ENCODE results near the gene IQCM. TPM values are rescaled to one million over a fixed set of nuclear protein-coding genes. Genes with fewer than 3 reads are reported as not detected.

IQCM gene
- polyA plus RNA-seq, 3 donors, result not detected

GRCh38 chr4:149638073-149638472 is 177.6 kb downstream of the IQCM start:
- DNase-seq (ENCODE audit: extremely low read depth in 1 of 11, low read depth in 9 of 11, low spot score in 4 of 11), result no peak

- DNase-seq (ENCODE audit: extremely low read depth in 1 of 11, low read depth in 9 of 11, low spot score in 4 of 11), result no peak
Measured at GRCh38 chr4:149634368-149634767, 181.3 kb downstream of the IQCM start.

- DNase-seq (ENCODE audit: extremely low read depth in 1 of 11, low read depth in 9 of 11, low spot score in 4 of 11), result no peak
Measured at GRCh38 chr4:149631629-149632028, 184.0 kb downstream of the IQCM start.

GRCh38 chr4:149630064-149630463 is 185.6 kb downstream of the IQCM start:
- no peak for DNase-seq (ENCODE audit: extremely low read depth in 1 of 11, low read depth in 9 of 11, low spot score in 4 of 11)

GRCh38 chr4:149605601-149606378 is 209.9 kb downstream of the IQCM start:
- no peak for DNase-seq (ENCODE audit: extremely low read depth in 1 of 11, low read depth in 9 of 11, low spot score in 4 of 11)

- no peak for DNase-seq (ENCODE audit: extremely low read depth in 1 of 11, low read depth in 9 of 11, low spot score in 4 of 11)
Measured at GRCh38 chr4:149604827-149605226, 210.8 kb downstream of the IQCM start.

GRCh38 chr4:149595500-149595899 is 220.1 kb downstream of the IQCM start:
- DNase-seq (ENCODE audit: extremely low read depth in 1 of 11, low read depth in 9 of 11, low spot score in 4 of 11), result no peak

- no peak for DNase-seq (ENCODE audit: extremely low read depth in 1 of 11, low read depth in 9 of 11, low spot score in 4 of 11)
Measured at GRCh38 chr4:149589826-149590225, 225.8 kb downstream of the IQCM start.

- no peak for DNase-seq (ENCODE audit: extremely low read depth in 1 of 11, low read depth in 9 of 11, low spot score in 4 of 11)
Measured at GRCh38 chr4:149584722-149585121, 230.9 kb downstream of the IQCM start.

GRCh38 chr4:149574971-149575370 is 240.7 kb downstream of the IQCM start:
- DNase-seq (ENCODE audit: extremely low read depth in 1 of 11, low read depth in 9 of 11, low spot score in 4 of 11), result no peak

- DNase-seq (ENCODE audit: extremely low read depth in 1 of 11, low read depth in 9 of 11, low spot score in 4 of 11), result no peak
Measured at GRCh38 chr4:149572716-149573115, 242.9 kb downstream of the IQCM start.

- DNase-seq (ENCODE audit: extremely low read depth in 1 of 11, low read depth in 9 of 11, low spot score in 4 of 11), result no peak
Measured at GRCh38 chr4:149555799-149556198, 259.8 kb downstream of the IQCM start.

GRCh38 chr4:149555146-149555545 is 260.5 kb downstream of the IQCM start:
- no peak for DNase-seq (ENCODE audit: extremely low read depth in 1 of 11, low read depth in 9 of 11, low spot score in 4 of 11)

GRCh38 chr4:149553959-149554520 is 261.6 kb downstream of the IQCM start:
- DNase-seq (ENCODE audit: extremely low read depth in 1 of 11, low read depth in 9 of 11, low spot score in 4 of 11), result no peak

GRCh38 chr4:149552601-149553000 is 263.0 kb downstream of the IQCM start:
- DNase-seq (ENCODE audit: extremely low read depth in 1 of 11, low read depth in 9 of 11, low spot score in 4 of 11), result no peak

GRCh38 chr4:149549911-149550310 is 265.7 kb downstream of the IQCM start:
- no peak for DNase-seq (ENCODE audit: extremely low read depth in 1 of 11, low read depth in 9 of 11, low spot score in 4 of 11)

- DNase-seq (ENCODE audit: extremely low read depth in 1 of 11, low read depth in 9 of 11, low spot score in 4 of 11), result no peak
Measured at GRCh38 chr4:149534779-149535178, 280.9 kb downstream of the IQCM start.

GRCh38 chr4:149531861-149532260 is 283.8 kb downstream of the IQCM start:
- DNase-seq (ENCODE audit: extremely low read depth in 1 of 11, low read depth in 9 of 11, low spot score in 4 of 11), result no peak

- no peak for DNase-seq (ENCODE audit: extremely low read depth in 1 of 11, low read depth in 9 of 11, low spot score in 4 of 11)
Measured at GRCh38 chr4:149523039-149523438, 292.6 kb downstream of the IQCM start.

GRCh38 chr4:149521611-149522425 is 293.8 kb downstream of the IQCM start:
- no peak for DNase-seq (ENCODE audit: extremely low read depth in 1 of 11, low read depth in 9 of 11, low spot score in 4 of 11)
